IMR-90 (cell line): ENCODE results near the gene ARHGEF2. TPM values are rescaled to one million over a fixed set of nuclear protein-coding genes. Genes with fewer than 3 reads are reported as not detected.

Source experiments
- ATAC-seq: fragments of 200-7000 bp; cut with Tn5 transposase; 2 replicates; pipeline ENCODE4 v1.9.1; 2020; ENCODE audit warnings: low read depth, mild to moderate bottlenecking, moderate library complexity
- BruUV-seq: library from RNA; stranded (reverse); fragments of 400-500 nt; replicated peaks from 2 replicates; lab custom pipeline; 2021; lab: Mats Ljungman, UMichigan
- CTCF ChIA-PET: fragments of 300-600 bp; formaldehyde crosslinking; extraction: SDS; loops from one replicate; lab custom pipeline; 2021; ENCODE audit warnings: antibody characterized with exemption; lab: Yijun Ruan, JAX
- POLR2A ChIA-PET: fragments of 300-600 bp; sonication (Branson Sonifier 250); formaldehyde crosslinking; loops from one replicate; lab custom pipeline; 2022; ENCODE audit warnings: antibody characterized with exemption; ENCODE audit not compliant: unreplicated experiment; lab: Charles Lee
- DNase-seq: peaks from one replicate; pipeline ENCODE4 v3.0.0; 2013
- H2AFZ ChIP-seq: replicated peaks from 2 replicates; pipeline ENCODE3; 2013; ENCODE audit warnings: low read length, mild to moderate bottlenecking; ENCODE audit not compliant: poor library complexity
- H2AK5ac ChIP-seq: 2 replicates; pipeline ENCODE4 v1.6.1; 2013; ENCODE audit warnings: low read depth, low read length, inconsistent platforms
- H2AK9ac ChIP-seq: replicated peaks from 2 replicates; pipeline ENCODE3; 2013; ENCODE audit warnings: mild to moderate bottlenecking, low read depth, low read length, moderate library complexity; ENCODE audit not compliant: poor library complexity
- H2BK120ac ChIP-seq: 2 replicates; pipeline ENCODE4 v1.6.1; 2013; ENCODE audit warnings: low read depth, low read length, inconsistent platforms
- H2BK15ac ChIP-seq: 3 replicates; pipeline ENCODE4 v1.6.1; 2013; ENCODE audit warnings: low read depth, low read length, inconsistent platforms
- H2BK20ac ChIP-seq: 2 replicates; pipeline ENCODE4 v1.6.1; 2013; ENCODE audit warnings: low read depth, mild to moderate bottlenecking, inconsistent platforms, low read length, moderate library complexity
- H2BK5ac ChIP-seq: 2 replicates; pipeline ENCODE4 v1.6.1; 2013; ENCODE audit warnings: mild to moderate bottlenecking, low read depth, low read length, inconsistent platforms; ENCODE audit not compliant: poor library complexity, severe bottlenecking
- H3K14ac ChIP-seq: replicated peaks from 2 replicates; pipeline ENCODE4 v1.6.1; 2013; ENCODE audit warnings: low read depth, low read length, inconsistent platforms
- H3K18ac ChIP-seq: 2 replicates; pipeline ENCODE4 v1.6.1; 2013; ENCODE audit warnings: low read depth, low read length, control low read depth
- H3K23ac ChIP-seq: 2 replicates; pipeline ENCODE4 v1.6.1; 2013; ENCODE audit warnings: low read depth, low read length, inconsistent platforms
- H3K27ac ChIP-seq: 2 replicates; pipeline ENCODE4 v1.5.1; 2013; ENCODE audit warnings: mild to moderate bottlenecking, control low read depth, low read length; ENCODE audit not compliant: insufficient read depth
- H3K27me3 ChIP-seq: 2 replicates; pipeline ENCODE4 v1.6.1; 2013; ENCODE audit warnings: low read length; ENCODE audit not compliant: control insufficient read depth, insufficient read depth
- H3K36me3 ChIP-seq: 2 replicates; pipeline ENCODE4 v1.6.1; 2013; ENCODE audit warnings: low read length, mixed read lengths; ENCODE audit not compliant: control insufficient read depth, insufficient read depth
- H3K4ac ChIP-seq: 2 replicates; pipeline ENCODE4 v1.6.1; 2013; ENCODE audit warnings: low read depth, low read length, inconsistent platforms
- H3K4me1 ChIP-seq: 2 replicates; pipeline ENCODE4 v1.6.1; 2013; ENCODE audit warnings: low read length, mixed read lengths; ENCODE audit not compliant: control insufficient read depth, insufficient read depth
- H3K4me2 ChIP-seq: 2 replicates; pipeline ENCODE4 v1.6.1; 2013; ENCODE audit warnings: low read depth, mild to moderate bottlenecking, control low read depth, low read length, moderate library complexity
- H3K4me3 ChIP-seq: 2 replicates; pipeline ENCODE4 v1.5.1; 2013; ENCODE audit warnings: low read depth, mild to moderate bottlenecking, control low read depth, low read length, moderate library complexity; ENCODE audit not compliant: insufficient read depth
- H3K56ac ChIP-seq: 2 replicates; pipeline ENCODE4 v1.6.1; 2013; ENCODE audit warnings: low read length, inconsistent platforms; ENCODE audit not compliant: insufficient read depth; ENCODE audit errors: extremely low read depth
- H3K79me1 ChIP-seq, 2 experiments: 2 replicates each; pipeline ENCODE4 v1.6.1; 2013; ENCODE audit warnings: low read length in 2 of 2, inconsistent platforms in 1 of 2, low read depth in 1 of 2
- H3K9ac ChIP-seq: 2 replicates; pipeline ENCODE4 v1.6.1; 2013; ENCODE audit warnings: low read depth, low read length, control low read depth
- H3K9me1 ChIP-seq: 2 replicates; pipeline ENCODE4 v1.6.1; 2013; ENCODE audit warnings: low read length, inconsistent platforms; ENCODE audit not compliant: insufficient read depth
- H3K9me3 ChIP-seq: 2 replicates; pipeline ENCODE4 v1.6.1; 2013; ENCODE audit warnings: low read length; ENCODE audit not compliant: control insufficient read depth, insufficient read depth
- H4K20me1 ChIP-seq: 2 replicates; pipeline ENCODE4 v1.6.1; 2013; ENCODE audit warnings: low read length, inconsistent platforms; ENCODE audit not compliant: insufficient read depth
- H4K5ac ChIP-seq: 2 replicates; pipeline ENCODE4 v1.6.1; 2013; ENCODE audit warnings: mild to moderate bottlenecking, low read depth, low read length, control low read depth
- H4K8ac ChIP-seq, 2 experiments: 2 replicates each; pipeline ENCODE4 v1.6.1; 2013; ENCODE audit warnings: low read depth in 2 of 2, low read length in 2 of 2, control low read depth in 1 of 2, inconsistent platforms in 1 of 2
- H4K91ac ChIP-seq: 2 replicates; pipeline ENCODE4 v1.6.1; 2013; ENCODE audit warnings: low read depth, low read length, inconsistent platforms; ENCODE audit not compliant: insufficient read depth
- BHLHE40 ChIP-seq: fragments of 150-350 bp; IDR thresholded peaks from 2 replicates; pipeline ENCODE4 v1.6.1; 2016; ENCODE audit warnings: mild to moderate bottlenecking, low read depth, low read length
- CEBPB ChIP-seq: IDR thresholded peaks from 2 replicates; pipeline ENCODE4 v1.6.1; 2012; ENCODE audit warnings: low read depth, low read length, improper control_type of control experiment
- CHD1 ChIP-seq: IDR thresholded peaks from 2 replicates; pipeline ENCODE4 v1.6.1; 2012; ENCODE audit warnings: low read depth, low read length, improper control_type of control experiment
- FOS ChIP-seq: fragments of 150-350 bp; IDR thresholded peaks from 2 replicates; pipeline ENCODE4 v1.6.1; 2016; ENCODE audit warnings: low read depth, low read length
- MAFK ChIP-seq: IDR thresholded peaks from 2 replicates; pipeline ENCODE4 v1.6.1; 2012; ENCODE audit warnings: low read depth, low read length, improper control_type of control experiment
- MAZ ChIP-seq: IDR thresholded peaks from 2 replicates; pipeline ENCODE4 v1.6.1; 2012; ENCODE audit warnings: low read depth, mild to moderate bottlenecking, low read length, improper control_type of control experiment, moderate library complexity, borderline replicate concordance
- MXI1 ChIP-seq: IDR thresholded peaks from 2 replicates; pipeline ENCODE4 v1.6.1; 2012; ENCODE audit warnings: low read depth, mild to moderate bottlenecking, low read length, moderate library complexity, borderline replicate concordance
- NFE2L2 ChIP-seq: fragments of 150-350 bp; IDR thresholded peaks from 2 replicates; pipeline ENCODE4 v1.6.1; 2016; ENCODE audit warnings: low read depth, mild to moderate bottlenecking, low read length
- POLR2A ChIP-seq: IDR thresholded peaks from 2 replicates; pipeline ENCODE4 v1.6.1; 2012; ENCODE audit warnings: mild to moderate bottlenecking, low read depth, low read length
- RAD21 ChIP-seq: IDR thresholded peaks from 2 replicates; pipeline ENCODE4 v1.6.1; 2012; ENCODE audit warnings: low read length, improper control_type of control experiment
- RCOR1 ChIP-seq: IDR thresholded peaks from 2 replicates; pipeline ENCODE4 v1.6.1; 2012; ENCODE audit warnings: mild to moderate bottlenecking, low read length, improper control_type of control experiment; ENCODE audit not compliant: insufficient replicate concordance
- RFX5 ChIP-seq: IDR thresholded peaks from 2 replicates; pipeline ENCODE4 v1.8.0; 2012; ENCODE audit warnings: low read depth, mild to moderate bottlenecking, low read length, moderate library complexity
- SMC3 ChIP-seq: fragments of 150-350 bp; IDR thresholded peaks from 2 replicates; pipeline ENCODE4 v1.6.1; 2016; ENCODE audit warnings: low read depth, mild to moderate bottlenecking, antibody characterized with exemption, low read length, moderate library complexity
- WGBS, 2 experiments: methylation state at CpG; one replicate each; pipeline versions ENCODE4 v1.1.5 to v1.1.7; 2013; ENCODE audit warnings: missing lambda C conversion rate in 2 of 2; ENCODE audit not compliant: insufficient read length in 1 of 2; ENCODE audit errors: extremely low coverage in 2 of 2; 5-methylcytosine and 5-hydroxymethylcytosine counted together
- dilution Hi-C: fragments of 300-500 bp; cut with HindIII; formaldehyde crosslinking; loops from one replicate; pipeline ENCODE4 v1.14.3; 2018; ENCODE audit warnings: low sequenced_read_pairs; ENCODE audit not compliant: unreplicated experiment
- in situ Hi-C: fragments of 300-500 bp; cut with MboI; formaldehyde crosslinking; loops from 3 replicates; pipeline ENCODE4 v1.14.3; 2019; ENCODE audit warnings: low sequenced_read_pairs, inconsistent platforms, mixed read lengths
- intact Hi-C: fragments of 100-400 bp; cut with micrococcal nuclease; formaldehyde crosslinking; loops from 2 replicates; pipeline ENCODE4 v1.10.0; 2022
- polyA plus RNA-seq, 3 experiments: library from polyadenylated mRNA; depleted of rRNA; stranded (reverse); fragments of >200 nt; gene quantifications; 2 replicates each; pipeline ENCODE4 v1.2.3, GENCODE V29; 2012; ENCODE audit warnings: low replicate concordance in 1 of 3
- total RNA-seq: library from RNA; depleted of rRNA; stranded (reverse); fragments of >200 nt; gene quantifications from 2 replicates; pipeline ENCODE4 v1.2.3, GENCODE V29; 2012
- TF ChIP-seq, protein P1 (sequence below): conservative IDR thresholded peaks from 2 replicates; pipeline ENCODE4 v1.5.1; 2012; ENCODE audit warnings: mild to moderate bottlenecking, low read depth, low read length, improper control_type of control experiment
- TF ChIP-seq, protein P2 (sequence below): fragments of 150-350 bp; IDR thresholded peaks from 2 replicates; pipeline ENCODE4 v1.6.1; 2016; ENCODE audit warnings: low read depth, mild to moderate bottlenecking, low read length, moderate library complexity, borderline replicate concordance
- TF ChIP-seq, protein P3 (sequence below): fragments of 150-350 bp; IDR thresholded peaks from 2 replicates; pipeline ENCODE4 v1.6.1; 2017; ENCODE audit warnings: mild to moderate bottlenecking, antibody characterized with exemption, low read length, low read depth

Gene ARHGEF2
- total and polyA plus RNA-seq, 2 of the 4 experiments (the other 2 are of a cell fraction), result 91.8 to 117 TPM

DNA sequence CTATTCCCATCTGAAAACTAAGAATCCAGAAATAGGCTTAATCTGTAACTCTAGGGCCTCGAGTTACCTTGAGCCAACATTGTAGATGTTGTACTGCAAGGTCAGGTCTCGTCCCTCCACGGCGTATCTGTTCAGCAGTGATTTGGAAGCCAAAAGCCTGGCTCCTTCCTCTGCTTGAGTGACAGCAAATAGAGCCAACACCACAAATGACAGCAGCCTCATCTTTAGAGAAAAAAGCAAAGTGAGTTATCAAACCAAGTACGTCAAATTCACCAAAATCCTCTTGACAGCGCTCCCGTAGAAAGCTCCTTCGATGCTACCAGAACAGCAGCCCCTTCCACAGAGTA, 41.6 kb upstream of the ARHGEF2 start:
- 50% methylated on average over 4 of the region's 8 CpGs; no CpG with 5 or more reads in 1 of the 2 experiments for WGBS, 2 experiments
- H2BK15ac ChIP-seq, result no peak overlapping the region
- no peaks in the 10 kb centered on the region for H3K9me3 ChIP-seq
- H4K5ac ChIP-seq, result no peak overlapping the region
- ATAC-seq, result no peak
- H2BK5ac ChIP-seq, result no peak overlapping the region
- dilution Hi-C loops (no loop called here), in situ Hi-C loops (no loop called here), intact Hi-C loops (no loop called here)
- peak overlapping the region; percentile 86; the same call in 1 of the 2 replicates for H4K91ac ChIP-seq
- peaks cover 10 to 31% of the 10 kb centered on the region in 2 experiments for H3K79me1 ChIP-seq
- peak overlapping the region; percentile 88 for H3K14ac ChIP-seq
- no peak overlapping the region for H2BK20ac ChIP-seq
- H3K4me1 ChIP-seq, result 0 out of 2 replicates have a peak, but pooled peaks cover 1% of the 10 kb centered on the region
- no peak for DNase-seq
- H2AK9ac ChIP-seq, result peak overlapping the region; percentile 83
- no peaks in the 10 kb centered on the region for H3K9me1 ChIP-seq
- H2AFZ ChIP-seq, result no peak overlapping the region
- H2BK120ac ChIP-seq, result no peak overlapping the region
- BruUV-seq, result no TSS peak
- H3K4ac ChIP-seq, result peak overlapping the region; percentile 94; the same call in 1 of the 2 replicates
- no peaks in the 10 kb centered on the region for H4K20me1 ChIP-seq
- peak overlapping the region; percentile 84 for H3K27ac ChIP-seq
- peak overlapping the region; percentile 70; the same call in 1 of the 2 replicates for H3K23ac ChIP-seq
- TF ChIP-seq MAFK, result no peak
- TF ChIP-seq MXI1, result no peak
- TF ChIP-seq POLR2A, result no peak
- TF ChIP-seq SMC3, result no peak
- no peak for TF ChIP-seq RAD21
- TF ChIP-seq BHLHE40, result no peak
- TF ChIP-seq NFE2L2, result no peak
- TF ChIP-seq, protein P1, sequence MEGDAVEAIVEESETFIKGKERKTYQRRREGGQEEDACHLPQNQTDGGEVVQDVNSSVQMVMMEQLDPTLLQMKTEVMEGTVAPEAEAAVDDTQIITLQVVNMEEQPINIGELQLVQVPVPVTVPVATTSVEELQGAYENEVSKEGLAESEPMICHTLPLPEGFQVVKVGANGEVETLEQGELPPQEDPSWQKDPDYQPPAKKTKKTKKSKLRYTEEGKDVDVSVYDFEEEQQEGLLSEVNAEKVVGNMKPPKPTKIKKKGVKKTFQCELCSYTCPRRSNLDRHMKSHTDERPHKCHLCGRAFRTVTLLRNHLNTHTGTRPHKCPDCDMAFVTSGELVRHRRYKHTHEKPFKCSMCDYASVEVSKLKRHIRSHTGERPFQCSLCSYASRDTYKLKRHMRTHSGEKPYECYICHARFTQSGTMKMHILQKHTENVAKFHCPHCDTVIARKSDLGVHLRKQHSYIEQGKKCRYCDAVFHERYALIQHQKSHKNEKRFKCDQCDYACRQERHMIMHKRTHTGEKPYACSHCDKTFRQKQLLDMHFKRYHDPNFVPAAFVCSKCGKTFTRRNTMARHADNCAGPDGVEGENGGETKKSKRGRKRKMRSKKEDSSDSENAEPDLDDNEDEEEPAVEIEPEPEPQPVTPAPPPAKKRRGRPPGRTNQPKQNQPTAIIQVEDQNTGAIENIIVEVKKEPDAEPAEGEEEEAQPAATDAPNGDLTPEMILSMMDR, result no peak
- no peak for TF ChIP-seq RFX5
- TF ChIP-seq, protein P2, sequence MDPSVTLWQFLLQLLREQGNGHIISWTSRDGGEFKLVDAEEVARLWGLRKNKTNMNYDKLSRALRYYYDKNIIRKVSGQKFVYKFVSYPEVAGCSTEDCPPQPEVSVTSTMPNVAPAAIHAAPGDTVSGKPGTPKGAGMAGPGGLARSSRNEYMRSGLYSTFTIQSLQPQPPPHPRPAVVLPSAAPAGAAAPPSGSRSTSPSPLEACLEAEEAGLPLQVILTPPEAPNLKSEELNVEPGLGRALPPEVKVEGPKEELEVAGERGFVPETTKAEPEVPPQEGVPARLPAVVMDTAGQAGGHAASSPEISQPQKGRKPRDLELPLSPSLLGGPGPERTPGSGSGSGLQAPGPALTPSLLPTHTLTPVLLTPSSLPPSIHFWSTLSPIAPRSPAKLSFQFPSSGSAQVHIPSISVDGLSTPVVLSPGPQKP, result no peak
- no peak for TF ChIP-seq CHD1
- no peak for TF ChIP-seq RCOR1
- TF ChIP-seq CEBPB, result no peak
- TF ChIP-seq, protein P3, sequence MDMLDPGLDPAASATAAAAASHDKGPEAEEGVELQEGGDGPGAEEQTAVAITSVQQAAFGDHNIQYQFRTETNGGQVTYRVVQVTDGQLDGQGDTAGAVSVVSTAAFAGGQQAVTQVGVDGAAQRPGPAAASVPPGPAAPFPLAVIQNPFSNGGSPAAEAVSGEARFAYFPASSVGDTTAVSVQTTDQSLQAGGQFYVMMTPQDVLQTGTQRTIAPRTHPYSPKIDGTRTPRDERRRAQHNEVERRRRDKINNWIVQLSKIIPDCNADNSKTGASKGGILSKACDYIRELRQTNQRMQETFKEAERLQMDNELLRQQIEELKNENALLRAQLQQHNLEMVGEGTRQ, result no peak
- no peak for TF ChIP-seq MAZ
- TF ChIP-seq FOS, result no peak
- POLR2A ChIA-PET, result no interaction called here
- H4K8ac ChIP-seq, result peak overlapping the region in 1 of 2 experiments; percentile 7; a peak in 2 of 4 replicates
- CTCF ChIA-PET, result interaction anchor here (0.6 to 0.8 kb wide), 2 partner anchors 51 to 530 kb away, joined by 3 read pairs; no protein-coding TSS in a partner anchor
- no peak overlapping the region for H3K18ac ChIP-seq
- peak overlapping the region; percentile 70 for H3K9ac ChIP-seq
- peak overlapping the region; percentile 78 for H3K4me2 ChIP-seq
- H3K36me3 ChIP-seq, result peaks cover 19% of the 10 kb centered on the region
- H3K27me3 ChIP-seq, result no peaks in the 10 kb centered on the region
- no peak overlapping the region for H3K56ac ChIP-seq
- H3K4me3 ChIP-seq, result peak overlapping the region; percentile 63
- H2AK5ac ChIP-seq, result no peak overlapping the region; the same call in 1 of the 2 replicates
